ENCODE measurements around the gene PIK3C2G.
"Not testable (repeated sequence)": the region's sequence is repeated elsewhere in the genome, so short reads cannot be mapped to it uniquely, and the experiment has no call there.

The PIK3C2G gene

DNA sequence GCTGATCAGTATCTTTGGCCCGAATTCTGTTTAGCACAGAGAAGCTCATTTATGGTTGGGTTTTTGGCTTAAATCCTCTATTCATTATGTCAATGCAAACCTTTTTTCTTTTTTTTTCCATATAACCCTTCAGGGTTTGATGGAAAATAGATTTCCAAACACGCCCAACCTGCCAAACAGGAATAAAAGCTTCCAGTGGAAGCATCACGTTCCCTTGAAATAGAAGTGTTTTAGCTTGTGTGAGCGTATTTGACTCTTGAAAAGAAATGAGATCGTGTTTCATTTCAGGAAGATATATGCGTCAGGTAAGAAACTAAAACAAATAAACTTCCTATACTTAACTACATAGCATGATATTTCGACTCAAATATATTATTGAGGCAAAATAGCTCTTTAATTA is at the start of gene PIK3C2G:
Gene PIK3C2G (plus strand): TSS at position 246 of the 400 bp plus-strand sequence. CDS start 20,564 bp downstream, outside the sequence.
- no peak for DNase-seq

DNA sequence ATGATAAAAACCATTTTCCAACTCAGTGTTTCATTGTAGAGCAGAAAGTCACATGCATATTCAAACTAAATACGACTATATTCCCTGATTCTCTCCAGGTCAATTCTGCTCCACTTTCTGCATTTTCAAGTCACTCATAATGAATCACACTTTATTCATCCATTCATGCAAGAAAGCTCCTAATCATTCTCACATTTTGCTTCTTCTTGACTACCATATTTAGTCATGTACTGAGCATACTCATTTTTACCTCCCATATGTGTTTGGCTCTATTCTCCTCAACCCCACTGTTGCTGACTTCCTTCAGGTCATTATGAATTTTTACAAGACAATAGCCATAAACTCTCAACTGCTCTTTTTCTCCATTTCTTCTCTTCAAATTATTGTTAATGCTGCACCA is 43.4 kb upstream of the PIK3C2G start:
- no peak for DNase-seq

- no peak for DNase-seq
Observed at GRCh38 chr12:18221726-18222125, 39.6 kb upstream of the PIK3C2G start.

DNA sequence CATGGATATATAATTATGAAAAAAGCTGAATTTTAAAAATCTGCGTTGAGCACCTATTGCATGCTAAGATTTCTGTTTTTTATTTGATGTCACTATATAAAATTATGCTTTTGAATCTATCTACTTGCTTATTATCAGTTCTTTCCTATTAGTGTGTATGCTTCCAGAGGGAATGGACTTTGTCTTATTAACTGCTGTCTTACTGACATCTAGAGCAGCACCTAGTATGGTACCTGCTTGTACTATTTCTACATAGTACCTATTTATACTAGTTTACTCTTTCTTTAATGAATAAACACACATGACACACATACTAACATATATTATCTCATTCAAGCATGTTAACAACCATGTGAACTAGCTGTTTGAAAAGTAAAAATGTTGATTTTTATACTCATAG is 38.6 kb upstream of the PIK3C2G start:
- no peak for DNase-seq

- no peak for DNase-seq
Observed at GRCh38 chr12:18224745-18225144, 36.6 kb upstream of the PIK3C2G start.

- no peak for DNase-seq
Observed at GRCh38 chr12:18239526-18239925, 21.8 kb upstream of the PIK3C2G start.

DNA sequence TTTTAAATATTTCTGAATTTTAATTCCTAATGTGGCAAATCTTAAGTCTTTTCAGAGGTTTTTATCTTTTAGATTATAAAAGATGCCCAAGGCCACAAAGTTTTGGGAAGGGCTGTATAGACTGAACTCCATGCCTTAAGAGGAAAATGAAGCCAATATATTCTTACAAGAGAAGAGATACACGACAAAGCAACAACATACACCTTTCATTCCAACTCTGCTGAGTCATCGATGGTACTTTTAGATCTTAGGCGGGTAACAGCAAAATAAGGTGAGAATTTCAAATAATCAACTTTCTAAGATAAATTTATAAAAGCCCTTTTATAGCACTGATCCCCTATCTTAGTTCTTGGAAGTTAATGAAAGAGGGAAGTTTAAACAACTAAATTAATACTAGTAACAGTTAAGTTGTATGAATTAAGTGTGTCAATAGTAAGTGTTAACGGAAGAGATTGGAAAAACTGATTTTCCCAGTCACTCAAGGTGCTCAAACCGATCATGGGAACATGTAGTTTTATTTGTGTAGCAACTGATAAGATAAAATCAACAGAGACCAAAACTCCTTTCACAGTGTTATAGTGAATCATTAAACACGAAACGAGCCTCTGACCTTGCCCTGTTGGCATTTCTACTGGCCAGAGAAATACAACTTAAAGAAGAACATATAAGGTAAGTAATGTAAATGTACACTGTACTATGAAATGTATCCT is 18.8 kb upstream of the PIK3C2G start:
- DNase-seq = no peak

DNA sequence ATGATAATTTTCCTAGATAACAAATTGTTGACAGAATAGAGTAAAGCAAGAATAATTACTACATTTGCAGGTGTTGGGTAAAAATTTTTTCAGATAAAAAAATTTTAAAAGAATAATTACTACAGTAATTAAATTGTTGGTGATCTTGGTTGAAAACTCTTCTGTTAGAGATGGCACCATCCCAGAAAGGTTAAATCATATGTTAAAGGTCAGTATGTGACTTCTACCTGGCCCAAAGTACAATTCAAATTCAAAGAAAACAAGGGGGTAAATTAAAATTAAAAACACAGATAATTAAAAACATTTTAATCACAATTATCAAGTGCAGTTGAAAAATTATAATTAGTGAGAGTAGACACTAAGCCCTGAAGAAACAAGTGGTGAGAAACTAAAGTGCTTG is 18.1 kb upstream of the PIK3C2G start:
- no peak for DNase-seq

GRCh38 chr12:18246066-18246465 is 15.3 kb upstream of the PIK3C2G start:
- DNase-seq = no peak

DNA sequence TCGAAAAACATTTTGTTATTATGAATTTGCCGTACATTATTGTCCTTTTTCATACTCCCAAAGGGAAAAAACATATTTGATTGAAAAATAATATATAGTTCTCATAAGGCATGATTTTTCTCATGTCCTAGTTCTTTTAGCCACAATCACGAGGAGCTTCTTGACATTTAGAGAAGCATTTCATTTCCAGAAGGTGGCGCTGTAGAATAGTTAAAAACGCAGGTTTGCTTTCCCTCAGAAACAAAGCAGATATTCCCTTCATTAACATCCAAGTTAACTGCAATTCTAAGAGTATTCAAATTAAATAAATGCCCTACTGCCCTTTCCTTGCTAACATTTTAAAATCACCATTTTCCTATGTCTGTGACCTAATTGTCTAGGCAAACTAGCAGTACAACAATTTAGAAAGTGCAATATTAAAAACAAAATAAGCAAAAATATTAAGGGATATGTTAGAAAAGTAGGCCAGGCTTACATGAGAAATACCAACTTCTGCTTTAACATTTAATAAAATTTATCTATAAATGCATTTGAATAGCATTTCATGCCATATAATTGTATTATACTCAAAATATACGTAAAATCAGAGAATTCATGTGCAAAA is 10.9 kb upstream of the PIK3C2G start:
- no peak for DNase-seq

DNA sequence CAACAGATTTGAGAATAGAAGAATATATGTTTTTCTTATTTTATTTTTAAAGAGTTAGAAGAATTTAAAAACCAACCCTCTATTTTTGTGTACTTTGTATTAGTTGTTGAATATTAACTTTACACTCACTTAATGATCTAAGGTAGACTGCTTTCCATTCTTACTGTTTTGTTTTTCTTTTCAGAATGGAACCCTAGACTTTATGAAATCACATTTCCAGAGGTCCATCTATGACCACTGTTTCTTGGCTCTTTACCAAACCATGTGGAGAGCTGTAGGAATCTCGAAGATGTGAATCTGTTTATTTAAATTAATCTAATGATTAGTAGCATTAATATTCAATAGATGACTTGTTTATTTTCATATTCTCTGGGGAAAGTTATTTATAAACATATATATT is 7.2 kb upstream of the PIK3C2G start:
- no peak for DNase-seq

DNA sequence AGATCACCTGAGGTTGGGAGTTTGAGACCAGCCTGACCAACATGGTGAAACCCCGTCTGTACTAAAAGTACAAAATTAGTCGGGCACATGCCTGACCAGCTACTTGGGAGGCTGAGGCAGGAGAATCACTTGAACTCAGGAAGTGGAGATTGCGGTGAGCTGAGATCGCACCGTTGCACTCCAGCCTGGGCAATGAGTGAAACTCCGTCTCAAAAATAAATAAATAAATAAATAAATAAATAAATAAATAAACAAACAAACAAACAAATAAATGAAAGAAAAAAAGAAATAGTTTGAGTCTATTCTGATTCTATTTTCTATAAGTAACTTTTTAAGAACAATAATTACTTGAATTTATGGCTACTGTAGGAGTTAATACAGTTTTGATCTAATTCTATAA is 6.3 kb upstream of the PIK3C2G start:
- DNase-seq = not testable (repeated sequence)

- DNase-seq = no peak
Observed at GRCh38 chr12:18257251-18257650, 4.1 kb upstream of the PIK3C2G start.

DNA sequence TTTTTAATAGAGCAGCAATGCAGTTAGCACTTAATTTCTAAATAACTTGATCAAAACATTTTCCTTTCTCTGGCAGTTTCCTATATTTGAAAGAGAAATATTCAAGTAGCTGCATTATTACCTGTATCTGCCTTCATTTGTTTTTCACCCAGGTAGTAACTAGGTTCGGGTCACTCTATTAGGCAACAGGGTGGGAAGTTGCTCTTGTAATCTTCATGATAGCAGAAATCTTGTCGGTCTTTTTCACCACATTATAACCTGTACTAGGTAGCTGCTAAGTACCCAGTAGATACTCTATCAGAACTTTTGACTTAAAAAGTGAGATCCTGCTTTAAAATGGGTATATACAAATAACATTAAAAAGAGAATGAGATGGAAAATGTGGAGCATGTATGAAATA is 2.4 kb upstream of the PIK3C2G start:
- no peak for DNase-seq

- DNase-seq = no peak
Observed at GRCh38 chr12:18259906-18260682, 1.2 kb upstream of the PIK3C2G start.

DNA sequence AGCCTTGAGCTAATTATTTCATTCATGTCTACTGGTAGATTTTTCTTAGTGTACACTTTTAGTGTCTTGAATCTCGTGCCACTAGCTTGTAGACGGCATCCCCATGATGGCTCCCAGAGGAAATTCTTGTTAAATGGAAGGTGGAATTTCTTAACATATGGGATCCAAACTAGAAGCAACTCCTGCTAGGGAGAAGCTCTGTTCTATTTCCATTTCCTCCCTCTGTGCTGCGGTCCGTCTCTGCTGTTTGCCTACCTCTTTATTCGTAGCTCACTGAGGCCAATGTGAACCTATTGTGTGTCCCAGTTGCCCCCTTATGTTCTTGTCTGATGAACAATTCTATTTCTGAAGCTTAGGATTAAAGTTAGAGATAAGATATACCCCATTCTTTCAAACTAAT is 588 bp downstream of the PIK3C2G start:
- DNase-seq = no peak

GRCh38 chr12:18262514-18262913 is 1.2 kb downstream of the PIK3C2G start:
- DNase-seq = no peak

DNA sequence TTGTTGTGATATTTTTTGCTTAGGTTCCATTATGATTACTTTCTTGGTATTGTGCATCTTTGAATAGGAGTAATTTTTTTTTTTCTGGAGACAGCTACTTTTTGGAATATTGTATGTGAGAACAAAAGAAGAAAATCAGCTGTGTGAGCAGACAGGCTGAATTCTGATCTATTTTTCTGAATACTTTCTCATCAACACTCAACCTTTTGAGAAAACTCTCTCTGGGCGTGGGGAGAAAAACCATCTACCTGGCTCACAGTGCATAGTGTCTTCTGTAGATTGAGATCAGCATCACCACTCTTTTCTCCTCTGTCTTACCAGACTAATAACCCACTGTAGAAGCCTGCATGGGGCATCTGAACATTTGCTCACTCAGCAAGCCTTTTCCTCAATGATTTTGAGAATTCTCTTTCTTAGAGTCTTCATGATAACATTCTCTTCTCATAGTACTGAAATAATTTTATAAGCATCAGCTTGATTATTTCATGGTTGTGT is 3.3 kb downstream of the PIK3C2G start:
- no peak for DNase-seq

GRCh38 chr12:18267427-18268099 is 6.2 kb downstream of the PIK3C2G start:
- no peak for DNase-seq

GRCh38 chr12:18270958-18271460 is 9.7 kb downstream of the PIK3C2G start:
- DNase-seq = no peak

- DNase-seq = no peak
Observed at GRCh38 chr12:18275981-18276380, 14.7 kb downstream of the PIK3C2G start.

- DNase-seq = no peak
Observed at GRCh38 chr12:18277196-18277595, 15.9 kb downstream of the PIK3C2G start.

DNA sequence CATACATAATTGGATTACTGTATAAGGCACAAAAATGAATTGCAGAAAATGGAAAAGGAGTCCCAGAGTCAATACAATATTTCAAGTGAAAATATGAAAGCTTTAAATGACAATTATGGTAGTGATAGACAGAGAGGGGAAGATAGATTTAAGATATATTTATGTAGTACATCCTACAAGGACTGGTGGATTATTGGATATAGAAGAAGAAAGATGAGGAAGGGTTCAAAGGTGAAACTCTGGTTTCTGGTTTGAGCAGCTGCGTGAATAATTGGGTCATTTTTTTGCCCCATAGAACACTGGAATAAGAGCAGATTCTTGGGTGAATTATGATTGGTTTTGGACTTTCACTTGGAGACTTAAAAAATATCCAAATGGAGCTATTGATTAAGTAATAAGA is 19.4 kb downstream of the PIK3C2G start:
- DNase-seq = no peak

Data from activated T-cell treated with anti-CD3 and anti-CD28 coated beads, Interleukin-2, amount 50 U/mL, for 48 hours (primary cell).